ENCODE data around the gene COL19A1.

Gene COL19A1

GRCh38 chr6:70246118-70246517 is 379.8 kb downstream of the COL19A1 start:
- DNase-seq: no peak

DNA sequence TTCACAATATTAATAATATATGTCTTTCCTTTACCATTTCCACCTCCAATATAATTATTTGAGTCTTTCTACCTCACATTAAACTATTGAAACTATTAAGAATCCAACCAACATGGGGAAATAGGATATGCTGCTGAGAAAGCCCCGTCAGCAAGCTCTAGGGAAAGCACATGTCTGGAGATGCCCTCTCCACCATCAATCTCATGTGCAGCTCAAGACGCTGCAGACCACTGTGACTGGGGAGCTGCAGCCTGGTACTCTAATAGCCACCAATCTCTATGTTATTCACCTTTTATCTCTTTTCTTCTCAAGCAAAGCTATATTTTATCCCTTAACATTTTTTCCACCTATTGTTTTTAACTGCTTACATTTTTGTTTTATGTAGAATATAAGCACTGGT is 386.2 kb downstream of the COL19A1 start:
- no peak for DNase-seq

GRCh38 chr6:70253923-70254322 is 387.6 kb downstream of the COL19A1 start:
- no peak for DNase-seq

DNA sequence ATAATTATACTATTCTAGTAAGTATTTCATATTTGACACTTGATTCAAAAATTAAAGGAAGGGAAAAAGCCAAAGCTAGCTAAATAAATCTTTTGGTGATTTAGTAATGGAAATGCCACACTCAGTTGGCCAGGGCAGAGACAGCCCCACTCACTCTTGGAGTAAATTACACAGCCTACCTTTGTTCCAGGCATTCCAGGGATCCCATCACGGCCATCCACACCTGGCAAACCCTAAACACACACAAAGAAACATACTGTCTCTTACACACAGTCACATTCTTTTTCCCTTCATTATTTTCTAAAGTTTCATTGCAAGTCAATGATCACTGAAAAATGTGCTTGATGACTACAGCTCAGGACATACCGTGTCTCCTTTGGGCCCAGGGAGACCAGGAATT is 388.4 kb downstream of the COL19A1 start:
- no peak for DNase-seq

GRCh38 chr6:70257768-70258273 is 391.5 kb downstream of the COL19A1 start:
- no peak for DNase-seq

GRCh38 chr6:70258483-70258882 is 392.1 kb downstream of the COL19A1 start:
- no peak for DNase-seq

Data from activated T-cell treated with anti-CD3 and anti-CD28 coated beads for 4 hours (primary cell).